GM13976 (cell line): Measurements from ENCODE around the gene CPSF4.

ENCODE experiments used
- DNase-seq: peaks from one replicate; pipeline ENCODE4 v3.0.0; 2012; ENCODE audit warnings: low spot score
- in situ Hi-C: fragments of 300-500 bp; cut with MboI; formaldehyde crosslinking; loops from one replicate; pipeline ENCODE4 v1.12.0; 2022; ENCODE audit warnings: low sequenced_read_pairs, mixed read lengths, inconsistent platforms; ENCODE audit not compliant: unreplicated experiment
- TF ChIP-seq, protein P1 (sequence below): IDR thresholded peaks from 2 replicates; pipeline ENCODE4 v1.5.1; 2012; ENCODE audit warnings: borderline replicate concordance, mild to moderate bottlenecking; ENCODE audit not compliant: insufficient read depth; ENCODE audit errors: extremely low read depth, missing control alignments, control extremely low read depth

CPSF4 gene

GRCh38 chr7:99459087-99459486 is 20.3 kb downstream of the CPSF4 start:
- TF ChIP-seq, protein P1, sequence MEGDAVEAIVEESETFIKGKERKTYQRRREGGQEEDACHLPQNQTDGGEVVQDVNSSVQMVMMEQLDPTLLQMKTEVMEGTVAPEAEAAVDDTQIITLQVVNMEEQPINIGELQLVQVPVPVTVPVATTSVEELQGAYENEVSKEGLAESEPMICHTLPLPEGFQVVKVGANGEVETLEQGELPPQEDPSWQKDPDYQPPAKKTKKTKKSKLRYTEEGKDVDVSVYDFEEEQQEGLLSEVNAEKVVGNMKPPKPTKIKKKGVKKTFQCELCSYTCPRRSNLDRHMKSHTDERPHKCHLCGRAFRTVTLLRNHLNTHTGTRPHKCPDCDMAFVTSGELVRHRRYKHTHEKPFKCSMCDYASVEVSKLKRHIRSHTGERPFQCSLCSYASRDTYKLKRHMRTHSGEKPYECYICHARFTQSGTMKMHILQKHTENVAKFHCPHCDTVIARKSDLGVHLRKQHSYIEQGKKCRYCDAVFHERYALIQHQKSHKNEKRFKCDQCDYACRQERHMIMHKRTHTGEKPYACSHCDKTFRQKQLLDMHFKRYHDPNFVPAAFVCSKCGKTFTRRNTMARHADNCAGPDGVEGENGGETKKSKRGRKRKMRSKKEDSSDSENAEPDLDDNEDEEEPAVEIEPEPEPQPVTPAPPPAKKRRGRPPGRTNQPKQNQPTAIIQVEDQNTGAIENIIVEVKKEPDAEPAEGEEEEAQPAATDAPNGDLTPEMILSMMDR = no peak
- peak; percentile 39 for DNase-seq
- in situ Hi-C loops = no loop called here

- no peak for DNase-seq
- in situ Hi-C loops = no loop called here
- TF ChIP-seq, protein P1 = no peak
Measured at GRCh38 chr7:99460651-99461050, 21.9 kb downstream of the CPSF4 start.

- in situ Hi-C loops = no loop called here
- TF ChIP-seq, protein P1 = no peak
- DNase-seq = no peak
Measured at GRCh38 chr7:99461221-99461620, 22.5 kb downstream of the CPSF4 start.

DNA sequence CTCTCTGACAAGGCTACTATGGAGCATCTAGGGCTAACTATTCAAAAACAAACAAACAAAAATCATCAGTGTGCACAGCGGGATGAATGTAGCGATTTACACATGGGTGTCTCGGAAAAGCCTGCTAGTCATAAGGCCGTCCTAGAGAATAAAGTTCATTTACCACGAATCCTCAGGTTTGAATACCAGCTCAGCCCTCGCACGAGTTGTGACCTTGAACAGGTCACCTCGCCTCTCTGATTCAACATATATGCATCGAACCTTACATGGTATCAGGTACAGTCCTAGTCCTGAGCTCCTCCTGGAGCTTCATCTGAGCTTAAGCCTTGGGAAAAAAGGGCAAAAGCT is 26.7 kb downstream of the CPSF4 start:
- in situ Hi-C loops = no loop called here
- TF ChIP-seq, protein P1 = no peak
- DNase-seq = no peak

GRCh38 chr7:99468336-99468918 is 29.7 kb downstream of the CPSF4 start:
- TF ChIP-seq, protein P1 = no peak
- in situ Hi-C loops = no loop called here
- DNase-seq = no peak

- in situ Hi-C loops = no loop called here
- TF ChIP-seq, protein P1 = no peak
- no peak for DNase-seq
Measured at GRCh38 chr7:99469381-99470065, 30.8 kb downstream of the CPSF4 start.
